ENCODE data around the gene POTEC.
"Not testable (repeated sequence)": the region's sequence is repeated elsewhere in the genome, so short reads cannot be mapped to it uniquely, and the experiment has no call there.

GRCh38 chr18:14471286-14471685 is 72.1 kb downstream of the POTEC start:
- TF ChIP-seq CTCF, POLR2A (IDR thresholded peaks at IDR 0.05): not testable (repeated sequence)

All from upper lobe of left lung (tissue), 4 donors.